Measurements from ENCODE around the gene ACOT13.
"Not testable (repeated sequence)": the region's sequence is repeated elsewhere in the genome, so short reads cannot be mapped to it uniquely, and the experiment has no call there.

Gene ACOT13

DNA sequence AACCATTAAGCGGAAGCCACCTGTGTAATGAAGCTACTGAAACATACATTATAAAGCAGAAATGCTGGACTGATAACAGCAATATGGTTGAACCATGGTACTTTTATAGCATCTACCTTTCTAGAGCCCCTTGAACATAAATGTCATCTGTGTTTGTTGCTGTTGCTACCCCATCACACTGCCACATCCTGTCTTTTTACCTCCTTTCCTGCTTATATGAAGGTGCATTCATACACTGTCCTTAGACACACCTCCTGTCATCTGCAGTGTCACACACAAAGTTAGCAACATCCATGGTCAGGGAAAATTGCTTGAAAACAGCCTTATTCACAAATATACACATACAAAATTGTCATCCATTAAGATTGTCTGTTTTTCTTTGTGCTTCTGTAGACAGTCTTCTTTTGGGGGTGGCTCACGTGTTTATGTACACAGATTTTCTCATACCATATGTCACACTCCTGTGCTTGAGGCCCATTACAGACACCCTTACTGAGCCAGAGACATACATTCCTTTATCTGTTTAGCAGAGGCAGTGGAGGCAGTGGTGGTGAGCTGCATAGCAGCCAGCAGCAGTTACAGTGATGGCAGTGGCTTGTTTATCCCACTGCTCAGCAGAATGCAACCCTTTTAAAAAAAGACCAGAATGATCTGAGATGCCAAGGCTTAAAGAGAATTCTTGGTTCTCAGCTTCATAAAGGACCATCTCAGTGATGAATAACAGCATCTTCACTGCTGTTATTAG, 26.1 kb downstream of the ACOT13 start:
- DNase-seq (ENCODE audit: low spot score), result no peak

DNA sequence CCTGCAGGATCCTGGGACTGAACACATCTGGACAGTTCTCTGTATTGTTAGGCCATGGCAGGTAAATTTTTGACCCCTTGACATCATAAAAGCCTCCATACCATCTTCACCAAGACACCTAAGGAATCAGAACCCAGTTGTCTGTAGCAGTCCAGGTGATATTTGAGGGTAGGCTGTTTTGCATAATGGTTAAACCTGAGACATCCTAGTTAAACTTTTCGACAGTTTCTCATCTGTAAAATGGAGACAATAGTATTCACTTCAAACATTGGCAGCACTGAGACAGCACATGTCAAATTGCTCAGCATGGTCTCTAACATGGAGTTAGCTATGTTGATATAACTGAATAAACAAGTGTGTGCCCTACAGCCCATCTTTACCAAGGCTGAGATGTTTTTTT, 27.3 kb downstream of the ACOT13 start:
- no peak for DNase-seq (ENCODE audit: low spot score)

DNA sequence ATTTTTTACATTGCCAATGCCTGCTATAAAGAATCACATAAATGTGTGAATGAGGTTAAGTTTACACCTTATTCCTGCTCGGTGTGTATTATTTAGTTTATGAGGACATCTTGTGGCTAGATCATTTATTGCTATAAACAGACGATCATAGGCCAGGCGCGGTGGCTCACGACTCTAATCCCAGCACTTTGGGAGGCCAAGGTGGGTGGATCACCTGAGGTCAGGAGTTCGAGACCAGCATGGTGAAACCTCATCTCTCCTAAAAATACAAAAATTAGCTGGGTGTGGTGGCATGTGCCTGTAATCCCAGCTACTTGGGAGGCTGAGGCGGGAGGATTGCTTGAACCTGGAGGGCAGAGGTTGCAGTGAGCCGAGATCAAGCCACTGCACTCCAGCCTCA, 28.8 kb downstream of the ACOT13 start:
- DNase-seq (ENCODE audit: low spot score), result not testable (repeated sequence)

DNA sequence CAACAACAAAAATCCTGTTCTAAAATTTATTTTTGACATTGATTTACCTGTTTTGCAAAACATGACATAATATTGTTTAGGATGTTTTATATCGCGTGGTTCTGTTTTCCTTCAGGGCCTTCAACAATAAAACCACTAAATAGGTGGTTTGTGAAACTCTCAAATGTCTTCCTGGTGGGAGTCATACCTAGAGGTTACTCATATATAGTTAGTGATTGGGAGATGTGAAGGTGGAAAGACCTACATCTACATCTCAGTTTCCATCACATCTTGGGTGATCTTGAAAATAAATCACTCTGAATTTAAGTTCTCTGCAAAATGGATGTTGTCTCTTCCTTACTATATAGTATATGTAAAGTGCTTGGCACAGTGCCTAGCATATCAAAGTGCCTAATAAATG, 29.2 kb downstream of the ACOT13 start:
- no peak for DNase-seq (ENCODE audit: low spot score)

DNA sequence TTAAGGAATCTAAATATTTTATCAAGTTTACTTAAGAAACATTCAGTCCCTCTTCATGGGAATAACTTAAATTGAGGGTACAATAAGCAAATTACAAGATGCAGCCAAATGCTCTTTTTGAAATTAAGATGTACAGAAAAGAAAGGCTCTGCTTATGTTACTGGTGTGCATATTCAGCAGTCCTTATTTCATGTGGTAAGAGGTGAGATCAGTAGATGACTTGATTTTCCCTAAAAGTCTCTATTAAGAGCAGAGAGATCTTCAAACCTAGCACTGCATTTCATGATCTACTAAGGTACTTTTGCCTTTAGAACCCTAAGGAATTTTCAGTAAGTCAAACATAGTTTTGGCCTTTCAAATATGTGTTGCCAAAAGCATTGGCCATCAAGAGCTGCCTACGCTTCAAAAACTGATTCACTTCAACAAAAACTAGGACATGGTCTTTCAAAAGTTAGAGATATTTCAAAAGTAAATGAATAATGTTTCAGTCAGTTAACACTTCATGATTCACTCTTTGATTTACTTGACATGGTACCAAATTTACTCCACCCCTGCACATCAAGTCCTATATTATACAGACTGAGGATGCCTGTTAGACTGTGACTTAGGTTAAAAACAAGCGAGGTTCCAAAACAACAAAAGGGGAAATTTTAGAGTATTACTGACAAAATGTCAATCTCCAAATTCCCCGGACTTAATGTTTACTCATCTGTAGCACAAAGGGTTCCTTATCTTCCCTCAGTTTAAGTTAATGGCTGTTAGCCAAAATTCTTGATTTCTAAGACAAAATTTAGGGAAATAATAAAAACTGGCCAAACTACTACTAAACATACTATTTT, 32.9 kb downstream of the ACOT13 start:
- DNase-seq (ENCODE audit: low spot score), result no peak

DNA sequence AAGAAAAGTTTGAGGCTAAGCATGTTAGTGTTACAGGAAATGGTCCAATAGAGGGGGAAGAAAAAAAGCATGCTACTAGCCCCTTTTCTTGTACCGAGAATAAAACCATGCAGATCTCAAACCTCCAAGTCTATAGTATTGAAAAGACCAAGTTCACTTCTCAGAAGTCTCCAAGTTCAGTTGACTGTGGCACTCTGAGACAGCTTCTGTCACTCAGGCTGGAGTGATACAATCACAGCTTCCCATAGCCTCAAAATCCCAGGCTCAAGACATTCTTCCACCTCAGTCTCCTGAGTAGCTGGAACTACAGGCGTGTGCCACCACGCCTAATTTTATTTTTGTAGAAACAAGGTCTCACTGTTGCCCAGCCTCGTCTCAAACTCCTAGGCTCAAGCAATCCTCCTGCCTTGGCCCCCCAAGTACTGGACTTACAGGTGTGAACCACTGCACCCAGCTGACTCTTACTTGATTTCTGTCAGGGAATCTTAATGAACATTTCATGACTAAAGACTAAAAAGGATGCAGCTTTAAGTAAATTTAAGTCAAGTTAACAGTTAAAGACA, 35.9 kb downstream of the ACOT13 start:
- DNase-seq (ENCODE audit: low spot score), result no peak

DNA sequence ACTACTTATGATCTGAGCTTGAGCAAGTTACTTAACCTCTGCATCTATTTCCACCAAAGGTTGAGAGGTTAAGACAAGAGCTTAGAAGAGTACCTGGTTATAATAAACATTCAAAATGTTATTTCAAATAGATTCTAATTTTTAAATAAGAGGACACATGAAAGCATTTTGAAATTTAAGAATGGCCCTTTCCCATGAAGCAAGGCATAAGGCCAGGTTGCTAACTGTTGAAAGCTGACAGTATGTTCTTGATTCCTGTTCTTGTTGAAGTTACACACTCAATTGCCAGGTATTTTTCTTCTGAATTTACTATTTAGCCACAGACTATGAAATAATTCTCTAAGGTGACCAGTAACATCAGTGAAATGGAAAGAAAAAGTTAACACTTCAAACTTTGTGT, 37.6 kb downstream of the ACOT13 start:
- no peak for DNase-seq (ENCODE audit: low spot score)

DNA sequence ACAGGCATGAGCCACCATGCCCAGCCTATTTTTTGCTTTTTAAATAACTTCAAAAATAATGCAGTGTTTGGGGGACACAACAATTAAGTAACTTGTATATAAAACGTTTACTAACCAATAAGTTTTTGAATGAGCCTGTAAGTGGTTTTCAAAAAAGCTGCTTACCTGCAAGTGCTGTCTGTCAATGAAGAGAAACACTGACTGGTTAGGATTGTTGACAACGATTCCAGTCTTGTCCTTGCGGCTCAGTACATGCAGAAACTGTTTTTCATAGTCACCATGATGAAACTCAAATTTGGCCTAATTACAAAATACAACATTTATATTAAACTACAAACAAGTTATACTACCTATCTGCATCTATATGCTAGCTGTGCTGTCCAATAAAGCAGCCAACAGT, 41.7 kb downstream of the ACOT13 start:
- DNase-seq (ENCODE audit: low spot score), result no peak

DNA sequence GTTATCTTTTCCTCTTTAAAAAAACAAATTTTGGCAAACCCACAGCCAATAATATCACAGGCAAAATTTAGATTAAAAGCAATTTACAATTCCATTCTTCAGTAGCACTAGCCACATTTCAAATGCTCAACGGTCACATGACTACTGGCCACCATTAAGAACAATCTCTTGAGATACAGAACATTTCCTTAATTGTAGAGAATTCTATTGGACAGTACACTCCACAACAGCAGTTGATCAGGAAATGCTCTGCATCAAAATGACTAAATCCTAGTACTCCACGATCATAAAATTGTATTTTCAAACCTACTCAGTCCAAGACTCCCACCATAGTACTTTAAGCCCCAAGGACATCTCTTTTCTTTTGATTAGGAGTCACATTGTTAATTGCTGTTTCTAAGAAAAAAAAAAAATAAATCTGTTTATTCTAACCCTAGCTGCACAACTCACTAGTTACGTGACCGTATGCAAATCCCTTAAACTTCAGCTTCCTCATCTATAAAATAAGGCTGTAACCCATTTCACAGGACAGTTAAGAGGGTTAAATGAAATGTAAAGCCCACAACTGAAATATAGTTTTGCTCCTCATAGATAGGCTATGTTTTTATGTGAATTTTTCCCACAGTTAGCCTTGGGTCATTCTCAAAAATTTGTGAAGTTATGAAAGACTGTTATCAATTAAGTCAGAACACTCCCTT, 42.3 kb downstream of the ACOT13 start:
- no peak for DNase-seq (ENCODE audit: low spot score)

DNA sequence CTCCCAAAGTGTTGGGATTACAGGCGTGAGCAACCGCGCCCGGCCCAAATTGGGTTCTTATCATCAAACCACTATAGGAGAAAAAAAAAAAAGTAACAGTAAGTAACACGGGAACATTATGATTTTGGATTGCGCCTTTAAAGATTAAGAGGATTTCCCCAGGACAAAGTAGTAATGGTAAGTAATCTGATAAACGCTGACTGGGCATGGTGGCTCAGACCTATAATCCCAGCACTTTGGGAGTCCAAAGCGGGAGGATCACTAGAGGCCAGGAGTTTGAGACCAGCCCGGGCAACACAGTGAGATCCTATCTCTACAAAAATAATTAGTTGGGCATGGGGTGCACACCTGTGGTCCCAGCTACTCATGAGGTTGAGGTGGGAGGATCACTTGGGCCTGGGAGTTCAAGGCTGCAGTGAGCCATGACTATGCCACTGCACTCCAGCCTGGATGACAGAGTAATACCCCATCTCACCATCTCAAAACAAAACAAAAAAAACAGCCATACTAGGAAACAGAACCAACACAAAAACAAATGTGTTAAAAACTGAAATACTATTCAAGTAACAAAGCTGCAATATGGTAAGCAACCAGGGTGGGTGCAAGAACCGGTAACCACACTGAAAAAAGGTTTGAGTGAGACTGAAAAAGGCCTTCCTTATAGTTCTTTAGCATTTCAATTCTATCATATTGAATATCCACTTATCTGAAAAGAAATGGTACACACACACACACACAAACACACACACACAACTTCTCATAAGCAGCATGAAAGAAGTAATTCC, 43.8 kb downstream of the ACOT13 start:
- DNase-seq (ENCODE audit: low spot score), result no peak

DNA sequence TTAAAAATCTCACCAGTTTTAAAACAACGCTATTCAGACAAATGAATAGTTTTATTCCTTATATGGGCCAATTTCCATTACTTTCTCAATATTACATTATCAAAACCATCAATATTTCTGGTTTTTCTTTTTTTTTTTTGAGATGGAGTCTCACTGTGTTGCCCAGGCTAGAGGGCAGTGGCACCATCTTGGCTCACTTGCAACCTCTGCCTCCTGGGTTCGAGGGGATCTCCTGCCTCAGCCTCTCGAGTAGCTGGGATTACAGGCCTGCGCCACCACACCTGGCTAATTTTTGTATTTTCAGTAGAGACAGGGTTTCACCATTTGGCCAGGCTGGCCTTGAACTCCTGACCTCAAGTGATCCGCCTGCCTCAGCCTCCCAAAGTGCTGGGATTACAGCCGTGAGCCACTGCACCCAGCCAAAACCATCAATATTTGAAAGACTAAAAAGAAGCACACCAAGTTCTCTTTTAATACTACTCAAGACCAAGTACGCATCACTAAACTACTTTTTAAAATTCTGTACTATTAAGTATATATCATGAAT, 49.8 kb downstream of the ACOT13 start:
- DNase-seq (ENCODE audit: low spot score), result not testable (repeated sequence)

DNA sequence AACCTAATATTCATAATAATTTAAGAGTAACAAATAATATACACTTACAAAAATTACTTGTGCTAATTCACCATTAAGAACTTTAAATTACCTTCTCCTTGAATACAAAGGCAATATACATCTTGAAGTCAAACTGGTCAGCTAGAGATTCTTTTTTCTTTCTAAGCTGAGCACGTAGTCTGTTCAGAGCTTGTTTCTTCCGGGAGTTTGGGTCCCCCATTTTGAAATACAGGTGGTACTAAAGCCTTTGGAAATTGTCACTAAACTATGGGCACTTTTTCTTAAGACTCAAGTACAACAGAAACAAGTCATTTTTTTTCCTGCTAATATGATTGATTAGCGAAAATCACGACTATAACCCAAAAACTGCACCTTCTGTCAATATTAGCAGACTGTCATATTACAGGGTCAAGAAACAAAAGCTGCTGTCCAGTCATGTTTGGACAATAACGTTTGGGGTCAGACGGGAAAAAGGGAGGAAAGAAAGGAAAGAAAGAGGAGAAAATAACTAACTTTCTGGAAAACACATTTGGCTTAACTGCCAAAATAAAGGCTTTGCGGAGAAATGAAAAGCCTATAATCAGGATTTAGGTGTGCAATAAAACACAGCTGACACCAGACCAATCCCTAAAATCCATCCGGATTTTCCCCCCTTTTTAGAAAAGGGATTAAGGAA, 51.7 kb downstream of the ACOT13 start:
- no peak for DNase-seq (ENCODE audit: low spot score)

DNA sequence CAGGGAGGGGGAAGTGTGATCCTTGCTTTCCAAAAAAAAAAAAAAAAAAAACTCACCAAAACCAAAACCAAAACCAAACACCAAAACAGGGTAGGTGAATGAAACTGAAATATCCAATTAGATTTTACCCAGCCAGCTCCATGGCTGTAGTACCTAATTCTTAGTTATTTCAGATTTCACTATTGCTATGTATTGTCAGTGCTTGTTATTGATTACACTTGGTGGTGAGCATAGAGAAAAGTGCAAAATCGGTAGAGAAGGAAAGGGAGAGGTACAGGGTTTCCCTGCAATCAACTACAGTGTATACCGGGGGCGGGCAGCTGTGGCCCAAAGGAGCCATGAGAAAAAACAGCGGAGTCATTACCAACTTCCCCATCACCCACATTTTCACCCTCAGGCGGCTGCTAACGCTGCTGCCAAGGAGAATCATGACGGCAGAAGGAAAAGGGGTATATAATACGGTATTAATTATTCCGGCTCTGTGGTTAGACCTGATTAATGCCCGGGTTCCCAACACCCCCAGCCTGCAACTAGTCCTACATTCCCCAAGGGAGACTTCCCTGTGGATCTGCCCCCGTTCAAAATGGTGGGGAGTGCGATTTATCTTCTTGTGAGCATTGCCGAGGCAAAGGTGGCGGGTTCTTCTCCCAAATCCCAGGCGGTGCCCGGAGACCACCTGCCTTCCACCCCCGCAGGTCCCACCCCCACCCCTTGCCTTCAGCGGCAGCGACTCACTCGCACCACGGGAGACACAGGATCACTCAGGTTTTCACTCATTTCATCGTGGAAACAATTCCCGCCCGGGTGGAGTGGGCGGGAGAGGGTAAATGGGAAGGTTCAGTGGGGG, 52.5 kb downstream of the ACOT13 start, which contains the start of gene C6orf62:
C6orf62 (minus strand) TSS at position 30 of the 847 bp plus-strand sequence. CDS start 486 bp downstream, outside the sequence.
- no peak for DNase-seq (ENCODE audit: low spot score)

DNA sequence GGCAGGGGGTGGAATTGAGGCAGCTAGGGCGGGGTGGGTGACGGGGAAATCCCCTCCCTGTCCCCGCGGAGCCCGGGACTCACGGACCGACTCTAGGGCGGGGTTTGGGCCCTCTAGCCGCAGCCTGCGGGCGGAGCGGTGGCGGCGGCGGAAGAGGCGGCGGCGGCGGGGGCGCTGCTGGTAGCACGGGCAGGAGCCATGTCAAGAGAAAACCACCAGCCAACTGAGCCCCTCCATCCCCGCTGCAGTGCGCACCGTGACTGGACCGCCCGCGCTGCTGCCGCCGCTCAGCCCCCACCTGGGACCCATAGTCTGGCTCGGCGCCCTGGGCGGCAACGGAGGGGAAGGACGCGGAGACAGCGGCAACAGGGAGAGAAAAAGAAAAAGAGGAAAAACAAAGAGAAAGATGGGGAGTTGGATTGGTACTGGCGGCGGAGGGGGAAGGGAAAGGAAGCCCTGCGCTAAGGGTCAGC, 53.3 kb downstream of the ACOT13 start:
- no peak for DNase-seq (ENCODE audit: low spot score)

DNA sequence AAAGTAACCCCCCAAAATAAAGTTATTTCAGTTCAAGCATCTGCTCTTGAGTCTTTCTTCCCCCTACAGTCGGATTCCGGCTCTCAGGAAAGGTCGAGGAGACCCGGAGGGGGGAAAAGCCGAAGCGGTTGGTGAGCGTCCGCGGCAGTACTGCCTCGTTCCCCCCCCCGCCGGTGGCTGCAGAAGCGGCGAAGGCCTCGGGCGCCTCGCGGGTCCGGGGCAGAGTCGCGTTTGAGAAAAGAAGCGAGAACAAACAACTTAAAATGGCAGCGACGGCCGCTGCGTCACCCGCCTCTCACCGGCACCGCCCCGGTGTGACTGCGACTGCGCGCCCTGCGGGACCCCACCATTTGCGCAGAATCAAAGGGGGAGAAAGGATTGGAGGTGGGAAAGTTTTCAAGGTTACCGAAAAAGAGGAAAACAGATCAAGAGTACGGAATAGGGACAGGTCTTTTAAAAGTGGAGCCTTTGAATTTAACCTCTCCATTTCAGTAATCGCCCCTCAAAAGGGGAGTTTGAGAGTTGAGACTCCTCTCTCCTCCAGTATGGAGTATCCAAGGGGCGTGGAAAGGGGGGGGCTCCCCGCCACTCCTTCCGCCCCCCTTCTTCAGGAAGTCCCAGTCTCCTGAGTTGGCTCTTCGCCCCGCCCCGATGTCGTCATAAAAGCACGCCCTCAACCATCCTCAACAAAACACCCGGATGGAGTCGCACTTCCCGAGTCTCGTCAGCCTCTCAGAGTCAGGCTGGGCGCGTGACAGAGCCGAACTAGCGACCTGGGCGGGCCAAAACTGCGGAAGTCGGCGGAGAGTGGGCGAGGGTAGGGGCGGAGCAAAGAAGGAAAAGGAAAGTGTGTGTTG, 54.0 kb downstream of the ACOT13 start:
- DNase-seq (ENCODE audit: low spot score), result peak; percentile 100

DNA sequence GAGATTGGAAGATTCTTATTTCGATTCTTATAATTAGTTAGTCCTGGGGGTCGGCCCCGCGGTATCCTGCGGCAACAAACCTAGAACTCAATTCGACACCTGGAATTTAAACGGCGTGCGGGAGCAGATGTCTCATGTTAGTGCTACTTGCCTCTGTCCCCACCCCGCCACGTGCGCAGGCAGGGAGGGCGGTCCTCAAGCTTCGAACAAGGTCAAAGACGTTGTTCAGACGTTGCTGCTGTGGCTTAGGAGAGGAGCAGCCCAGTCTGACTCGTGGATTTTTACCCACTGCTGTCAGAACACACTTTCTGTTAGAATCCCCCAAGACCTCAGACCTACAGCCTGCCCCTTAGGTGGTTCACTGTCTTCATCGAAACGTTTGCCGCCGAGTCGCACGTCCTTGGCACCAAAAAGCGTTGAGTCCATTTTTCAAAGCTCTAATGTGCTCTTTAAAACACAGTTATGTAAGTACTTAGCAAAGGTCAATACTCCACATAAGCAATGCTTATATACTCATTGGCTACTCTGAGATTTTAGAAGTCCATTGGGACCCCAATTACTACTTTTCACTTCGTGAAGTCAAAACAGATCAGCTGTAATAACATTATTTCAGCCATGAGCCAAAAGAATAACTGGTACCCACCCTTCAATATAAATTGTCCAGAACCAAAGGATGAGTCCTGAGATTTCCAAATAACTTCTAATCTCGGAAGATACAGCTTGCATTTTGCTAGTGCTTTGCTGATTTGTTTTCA, 54.8 kb downstream of the ACOT13 start:
- DNase-seq (ENCODE audit: low spot score), result no peak

DNA sequence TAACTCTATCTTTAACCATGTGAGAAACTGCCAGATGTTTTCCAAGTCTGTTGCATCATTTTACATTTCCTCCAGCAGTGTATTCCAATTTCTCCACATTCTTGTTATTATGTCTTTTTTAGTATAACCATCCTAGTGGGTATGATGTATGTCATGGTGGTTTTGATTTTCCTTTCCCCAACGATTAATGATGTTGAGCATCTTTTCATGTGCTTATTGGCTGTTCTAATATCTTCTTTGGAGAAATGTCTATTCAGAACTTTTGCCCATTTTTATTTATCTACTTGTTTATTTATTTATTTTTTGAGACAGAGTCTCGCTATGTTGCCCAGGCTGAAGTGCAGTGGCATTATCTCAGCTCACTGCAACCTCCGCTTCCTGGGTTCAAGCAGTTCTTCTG, 56.4 kb downstream of the ACOT13 start:
- DNase-seq (ENCODE audit: low spot score), result no peak

DNA sequence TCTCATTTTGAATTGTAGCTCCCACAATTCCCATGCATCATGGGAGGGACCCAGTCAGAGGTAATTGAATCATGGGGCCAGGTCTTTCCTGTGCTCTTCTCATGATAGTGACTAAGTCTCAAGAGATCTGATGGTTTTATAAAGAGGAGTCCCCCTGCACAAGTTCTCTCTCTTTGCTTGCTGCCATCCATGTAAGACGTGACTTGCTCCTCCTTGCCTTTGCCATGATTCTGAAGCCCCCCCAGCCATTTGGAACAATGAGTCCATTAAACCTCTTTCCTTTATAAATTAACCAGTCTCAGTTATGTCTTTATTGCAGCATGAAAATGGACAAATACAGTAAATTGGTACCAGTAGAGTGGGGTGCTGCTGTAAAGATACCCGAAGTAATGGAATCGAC, 63.8 kb downstream of the ACOT13 start:
- DNase-seq (ENCODE audit: low spot score), result not testable (repeated sequence)
